ENCODE results near the gene MCF2L2. TPM values are rescaled to one million over a fixed set of nuclear protein-coding genes. Genes with fewer than 3 reads are reported as not detected.
A peak's percentile ranks its signal among the peaks of the same experiment; 100 is the strongest.

MCF2L2 gene
- total RNA-seq, 2 donors from 2014 or later, result 0.25 to 1.4 TPM

GRCh38 chr3:183272791-183273190, 155.6 kb downstream of the MCF2L2 start:
- H3K4me1 ChIP-seq, result no peaks in the 10 kb centered on the region
- no peaks in the 10 kb centered on the region for H3K36me3 ChIP-seq
- no peak overlapping the region for H3K4me3 ChIP-seq
- H3K9me3 ChIP-seq, result no peaks in the 10 kb centered on the region
- TF ChIP-seq CTCF (IDR thresholded peaks at IDR 0.05), result no peak
- no peak overlapping the region for H3K27ac ChIP-seq
- H3K27me3 ChIP-seq, result no peaks in the 10 kb centered on the region
- intact Hi-C loops (cut with DNase I), result no loop called here
- no peak overlapping the region for H3K9ac ChIP-seq (ENCODE audit: low read depth in 2 of 2, low read length in 2 of 2)
- no peak for DNase-seq

GRCh38 chr3:183272142-183272541, 156.3 kb downstream of the MCF2L2 start:
- Histone ChIP-seq H3K27me3 (no peaks in the 10 kb centered on the region), H3K27ac (no peak overlapping the region), H3K4me1 (no peaks in the 10 kb centered on the region), H3K9ac (ENCODE audit: low read depth in 2 of 2, low read length in 2 of 2) (no peak overlapping the region), H3K4me3 (no peak overlapping the region), H3K36me3 (no peaks in the 10 kb centered on the region), H3K9me3 (no peaks in the 10 kb centered on the region)
- DNase-seq, result no peak
- no peak for TF ChIP-seq CTCF (IDR thresholded peaks at IDR 0.05)
- intact Hi-C loops (cut with DNase I), result no loop called here

- no peaks in the 10 kb centered on the region for H3K36me3 ChIP-seq
- DNase-seq, result no peak
- no peaks in the 10 kb centered on the region for H3K27me3 ChIP-seq
- no peak overlapping the region for H3K4me3 ChIP-seq
- intact Hi-C loops (cut with DNase I), result no loop called here
- peaks cover 9% of the 10 kb centered on the region for H3K4me1 ChIP-seq
- H3K9me3 ChIP-seq, result no peaks in the 10 kb centered on the region
- no peak overlapping the region for H3K9ac ChIP-seq (ENCODE audit: low read depth in 2 of 2, low read length in 2 of 2)
- TF ChIP-seq CTCF (IDR thresholded peaks at IDR 0.05), result no peak
- no peak overlapping the region for H3K27ac ChIP-seq
Measured at GRCh38 chr3:183270344-183270743, 158.1 kb downstream of the MCF2L2 start.

- no peak for TF ChIP-seq CTCF (IDR thresholded peaks at IDR 0.05)
- intact Hi-C loops (cut with DNase I), result no loop called here
- Histone ChIP-seq H3K36me3 (no peaks in the 10 kb centered on the region), H3K4me3 (no peak overlapping the region), H3K9ac (ENCODE audit: low read depth in 2 of 2, low read length in 2 of 2) (no peak overlapping the region), H3K4me1 (peaks cover 9% of the 10 kb centered on the region), H3K27ac (no peak overlapping the region), H3K27me3 (no peaks in the 10 kb centered on the region), H3K9me3 (no peaks in the 10 kb centered on the region)
- no peak for DNase-seq
Measured at GRCh38 chr3:183269345-183269744, 159.1 kb downstream of the MCF2L2 start.

- no peaks in the 10 kb centered on the region for H3K9me3 ChIP-seq
- H3K27me3 ChIP-seq, result no peaks in the 10 kb centered on the region
- no peak for DNase-seq
- intact Hi-C loops (cut with DNase I), result no loop called here
- no peak overlapping the region for H3K4me3 ChIP-seq
- peaks cover 9% of the 10 kb centered on the region for H3K4me1 ChIP-seq
- no peaks in the 10 kb centered on the region for H3K36me3 ChIP-seq
- H3K27ac ChIP-seq, result no peak overlapping the region
- no peak for TF ChIP-seq CTCF (IDR thresholded peaks at IDR 0.05)
- no peak overlapping the region for H3K9ac ChIP-seq (ENCODE audit: low read depth in 2 of 2, low read length in 2 of 2)
Measured at GRCh38 chr3:183268366-183268765, 160.1 kb downstream of the MCF2L2 start.

GRCh38 chr3:183267140-183267539, 161.3 kb downstream of the MCF2L2 start:
- H3K9ac ChIP-seq (ENCODE audit: low read depth in 2 of 2, low read length in 2 of 2), result peak overlapping the region in 1 of 2 donors; percentile 22
- no peak overlapping the region for H3K4me3 ChIP-seq
- H3K4me1 ChIP-seq, result peaks cover 9% of the 10 kb centered on the region
- no peak for TF ChIP-seq CTCF (IDR thresholded peaks at IDR 0.05)
- H3K27me3 ChIP-seq, result no peaks in the 10 kb centered on the region
- H3K27ac ChIP-seq, result peak overlapping the region; percentile 79
- H3K36me3 ChIP-seq, result no peaks in the 10 kb centered on the region
- DNase-seq, result no peak
- intact Hi-C loops (cut with DNase I), result no loop called here
- no peaks in the 10 kb centered on the region for H3K9me3 ChIP-seq
